NCI-H1417 treated with DMSO at 0.1 percent for 48 hours (cell line): Measurements from ENCODE around the gene RAG2.

ENCODE experiments used
- DNase-seq: peaks from one replicate; lab custom pipeline; 2025; lab: John Stamatoyannopoulos, UW

Gene RAG2

DNA sequence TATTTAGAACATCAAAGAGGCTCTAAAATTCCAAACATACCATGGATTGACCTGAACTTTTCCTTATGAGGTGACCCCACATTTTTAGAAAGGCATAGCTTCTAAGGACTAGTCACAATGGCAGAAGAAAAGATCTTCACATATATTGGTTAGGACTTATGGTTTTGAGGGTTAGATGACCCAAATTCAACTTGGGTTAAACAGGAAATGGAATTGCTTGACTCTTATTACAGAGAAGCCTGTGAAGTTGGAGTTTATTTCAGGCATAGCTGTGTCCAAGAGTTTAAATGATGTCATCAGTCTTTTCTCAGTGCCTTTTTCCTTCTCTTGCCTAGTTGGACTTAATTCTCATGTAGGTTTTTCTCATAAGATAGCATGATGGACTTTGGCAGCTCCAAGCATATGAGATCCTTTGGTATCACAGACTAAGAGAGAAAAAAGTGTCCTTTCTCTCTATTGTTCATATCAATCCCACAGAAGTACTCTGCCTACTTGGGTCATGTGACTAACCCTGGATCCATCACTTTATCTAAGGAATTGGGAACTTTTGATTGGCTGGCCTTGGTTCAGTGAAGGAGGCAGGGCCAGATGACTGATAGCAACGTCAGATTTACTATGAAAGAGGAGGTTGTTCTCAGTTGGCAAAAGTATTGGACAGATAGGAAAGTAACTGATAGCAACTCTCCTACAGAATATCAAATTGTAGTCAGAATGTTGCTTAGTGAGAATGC, 47.5 kb downstream of the RAG2 start:
- no peak for DNase-seq
